Measurements from ENCODE around the gene NDUFS2.

The NDUFS2 gene

DNA sequence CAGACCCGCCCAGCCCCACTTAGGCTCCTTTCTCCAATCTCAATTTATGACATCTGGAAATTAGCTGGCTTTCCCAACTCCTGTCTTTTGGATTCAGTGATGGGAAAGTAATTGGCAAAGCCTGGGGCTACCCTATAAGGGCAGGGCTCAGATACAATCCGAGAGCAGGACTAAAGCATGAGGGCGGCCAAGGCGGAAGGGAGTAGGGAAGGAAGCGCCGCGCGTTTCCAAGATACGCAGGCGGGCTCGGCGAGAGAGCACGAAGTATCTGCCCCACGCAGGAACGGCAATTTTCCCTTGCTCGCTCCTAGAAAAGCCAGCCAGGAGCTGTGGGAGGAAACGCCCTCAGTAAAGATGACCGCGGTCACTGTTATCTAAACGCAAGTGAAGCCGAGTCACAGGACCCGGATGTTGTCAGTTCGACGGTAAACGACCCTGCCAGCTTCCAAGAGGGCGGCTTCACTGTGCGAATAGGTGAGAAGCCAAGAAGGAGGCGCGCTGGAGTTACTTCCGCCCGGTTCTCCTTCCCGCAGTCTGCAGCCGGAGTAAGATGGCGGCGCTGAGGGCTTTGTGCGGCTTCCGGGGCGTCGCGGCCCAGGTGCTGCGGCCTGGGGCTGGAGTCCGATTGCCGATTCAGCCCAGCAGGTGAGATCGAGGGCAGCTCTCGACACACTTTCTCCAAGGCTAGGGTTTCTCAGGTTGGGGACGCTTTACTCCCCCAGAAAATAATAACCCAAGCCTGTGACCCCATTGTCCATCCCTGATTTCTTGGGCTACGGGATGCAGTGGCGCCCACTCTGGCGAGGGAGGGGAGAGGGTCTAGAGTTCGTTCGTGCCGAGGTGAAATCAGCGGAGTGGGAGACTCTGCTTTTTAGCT lies at the start of gene NDUFS2:
Gene NDUFS2 (plus strand): TSS at position 532 of the 877 bp plus-strand sequence. CDS start 19 bp downstream, at position 551.
- H3K4me3 ChIP-seq (ENCODE audit: low read depth, low read length), result peak within 1 kb of the TSS; percentile 86
- peak; percentile 99 for DNase-seq (ENCODE audit: low read depth)
- TF ChIP-seq, protein P1, sequence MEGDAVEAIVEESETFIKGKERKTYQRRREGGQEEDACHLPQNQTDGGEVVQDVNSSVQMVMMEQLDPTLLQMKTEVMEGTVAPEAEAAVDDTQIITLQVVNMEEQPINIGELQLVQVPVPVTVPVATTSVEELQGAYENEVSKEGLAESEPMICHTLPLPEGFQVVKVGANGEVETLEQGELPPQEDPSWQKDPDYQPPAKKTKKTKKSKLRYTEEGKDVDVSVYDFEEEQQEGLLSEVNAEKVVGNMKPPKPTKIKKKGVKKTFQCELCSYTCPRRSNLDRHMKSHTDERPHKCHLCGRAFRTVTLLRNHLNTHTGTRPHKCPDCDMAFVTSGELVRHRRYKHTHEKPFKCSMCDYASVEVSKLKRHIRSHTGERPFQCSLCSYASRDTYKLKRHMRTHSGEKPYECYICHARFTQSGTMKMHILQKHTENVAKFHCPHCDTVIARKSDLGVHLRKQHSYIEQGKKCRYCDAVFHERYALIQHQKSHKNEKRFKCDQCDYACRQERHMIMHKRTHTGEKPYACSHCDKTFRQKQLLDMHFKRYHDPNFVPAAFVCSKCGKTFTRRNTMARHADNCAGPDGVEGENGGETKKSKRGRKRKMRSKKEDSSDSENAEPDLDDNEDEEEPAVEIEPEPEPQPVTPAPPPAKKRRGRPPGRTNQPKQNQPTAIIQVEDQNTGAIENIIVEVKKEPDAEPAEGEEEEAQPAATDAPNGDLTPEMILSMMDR (IDR thresholded peaks at IDR 0.05; ENCODE audit: control insufficient read depth, extremely low read depth, insufficient read depth), result peak; percentile 33; the same call in 1 of the 2 replicates

DNA sequence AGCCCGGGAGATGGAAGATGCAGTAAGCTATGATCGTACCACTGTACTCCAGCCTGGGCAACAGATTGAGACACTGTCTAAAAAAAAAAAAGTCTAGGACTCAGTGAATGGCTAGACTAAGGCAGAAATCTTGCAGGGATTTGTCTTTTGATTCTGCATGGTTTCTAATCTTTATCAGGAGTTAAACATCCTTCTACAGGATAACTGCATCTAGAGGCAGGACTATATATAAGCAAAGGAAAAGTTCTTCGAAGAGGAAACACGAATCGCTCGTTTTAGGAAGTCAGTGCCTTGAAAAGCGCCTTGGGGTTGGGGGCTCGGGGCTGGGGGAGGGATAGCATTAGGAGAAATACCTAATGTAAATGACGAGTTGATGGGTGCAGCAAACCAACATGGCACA lies 49.0 kb upstream of the NDUFS2 start:
- DNase-seq (ENCODE audit: low read depth), result no peak
- peak overlapping the region; percentile 74 for H3K4me3 ChIP-seq (ENCODE audit: low read depth, low read length)
- TF ChIP-seq, protein P1 (IDR thresholded peaks at IDR 0.05; ENCODE audit: control insufficient read depth, extremely low read depth, insufficient read depth), result no peak

DNA sequence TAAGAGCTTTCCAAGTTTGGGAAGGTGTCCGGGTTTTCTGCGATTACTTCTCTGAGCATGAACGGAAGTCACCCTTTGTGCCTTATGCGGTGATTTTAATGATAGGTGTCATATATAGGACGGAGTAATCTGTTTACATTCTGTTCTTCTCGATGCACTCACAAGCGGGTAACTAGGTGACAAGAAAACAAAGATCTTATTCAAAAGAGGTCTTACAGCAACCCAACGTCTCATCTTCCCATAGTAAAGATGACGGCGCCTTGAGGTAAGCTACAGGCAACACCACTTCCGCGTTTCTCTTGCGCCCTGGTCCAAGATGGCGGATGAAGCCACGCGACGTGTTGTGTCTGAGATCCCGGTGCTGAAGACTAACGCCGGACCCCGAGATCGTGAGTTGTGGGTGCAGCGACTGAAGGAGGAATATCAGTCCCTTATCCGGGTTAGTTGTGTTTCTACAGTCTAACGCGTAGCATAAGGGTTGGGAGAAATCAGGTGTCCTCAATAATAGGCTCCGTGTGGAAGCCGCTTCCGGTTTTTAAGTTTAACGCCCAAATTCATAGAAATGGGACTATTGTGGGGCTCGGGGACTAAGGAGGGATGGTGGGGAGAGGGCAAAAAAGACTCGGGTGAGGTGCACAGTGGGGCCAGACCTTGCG lies 48.4 kb upstream of the NDUFS2 start, which contains the start of gene UFC1:
Gene UFC1 (plus strand): TSS at position 297 of the 656 bp plus-strand sequence. CDS start 20 bp downstream, at position 317.
- TF ChIP-seq, protein P1 (IDR thresholded peaks at IDR 0.05; ENCODE audit: control insufficient read depth, extremely low read depth, insufficient read depth), result no peak
- DNase-seq (ENCODE audit: low read depth), result peak; percentile 82
- peak within 1 kb of the TSS; percentile 74 for H3K4me3 ChIP-seq (ENCODE audit: low read depth, low read length)

DNA sequence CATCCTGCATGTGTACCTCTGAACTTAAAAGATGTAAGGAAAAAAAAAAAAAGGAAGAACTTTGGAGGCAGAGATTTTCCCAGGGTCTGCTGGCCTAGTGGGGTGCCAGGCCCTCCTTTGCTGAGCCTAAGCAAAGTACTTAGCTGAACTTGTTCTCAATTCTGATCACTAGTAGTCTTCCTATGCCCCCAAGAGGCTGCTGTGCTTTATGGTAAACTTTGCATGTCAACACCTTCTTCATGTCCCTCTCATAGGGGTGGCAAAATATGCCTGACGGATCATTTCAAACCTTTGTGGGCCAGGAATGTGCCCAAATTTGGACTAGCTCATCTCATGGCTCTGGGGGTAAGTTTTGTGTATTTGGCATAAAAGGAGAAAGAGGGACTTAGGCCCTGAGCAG lies 44.3 kb upstream of the NDUFS2 start:
- TF ChIP-seq, protein P1 (IDR thresholded peaks at IDR 0.05; ENCODE audit: control insufficient read depth, extremely low read depth, insufficient read depth), result no peak
- H3K4me3 ChIP-seq (ENCODE audit: low read depth, low read length), result no peak overlapping the region
- DNase-seq (ENCODE audit: low read depth), result no peak

DNA sequence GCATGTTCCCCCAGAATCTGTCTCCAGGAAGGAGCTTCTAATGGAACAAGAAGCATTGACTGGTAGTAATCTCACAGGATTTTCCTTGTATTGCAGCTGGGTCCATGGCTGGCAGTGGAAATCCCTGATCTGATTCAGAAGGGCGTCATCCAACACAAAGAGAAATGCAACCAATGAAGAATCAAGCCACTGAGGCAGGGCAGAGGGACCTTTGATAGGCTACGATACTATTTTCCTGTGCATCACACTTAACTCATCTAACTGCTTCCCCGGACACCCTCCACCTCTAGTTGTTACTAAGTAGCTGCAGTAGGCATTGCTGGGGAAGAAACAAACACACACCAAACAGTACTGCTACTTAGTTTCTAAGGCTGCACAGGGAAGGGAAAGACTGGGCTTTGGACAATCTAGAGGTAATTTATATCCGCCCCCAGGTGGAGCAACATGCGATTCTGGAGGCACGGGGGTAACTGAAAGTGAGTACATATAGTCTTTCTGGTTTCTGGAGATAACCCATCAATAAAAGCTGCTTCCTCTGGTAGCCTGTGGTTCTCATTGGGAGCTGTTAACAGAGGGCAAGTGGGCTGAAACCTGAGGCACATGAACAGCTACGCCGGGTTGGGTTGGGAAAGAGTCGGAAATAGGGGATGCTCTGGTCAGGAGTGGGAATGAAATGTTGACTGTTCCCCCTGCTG lies 43.7 kb upstream of the NDUFS2 start:
- no peak for DNase-seq (ENCODE audit: low read depth)
- TF ChIP-seq, protein P1 (IDR thresholded peaks at IDR 0.05; ENCODE audit: control insufficient read depth, extremely low read depth, insufficient read depth), result no peak
- H3K4me3 ChIP-seq (ENCODE audit: low read depth, low read length), result peak overlapping the region; percentile 93

DNA sequence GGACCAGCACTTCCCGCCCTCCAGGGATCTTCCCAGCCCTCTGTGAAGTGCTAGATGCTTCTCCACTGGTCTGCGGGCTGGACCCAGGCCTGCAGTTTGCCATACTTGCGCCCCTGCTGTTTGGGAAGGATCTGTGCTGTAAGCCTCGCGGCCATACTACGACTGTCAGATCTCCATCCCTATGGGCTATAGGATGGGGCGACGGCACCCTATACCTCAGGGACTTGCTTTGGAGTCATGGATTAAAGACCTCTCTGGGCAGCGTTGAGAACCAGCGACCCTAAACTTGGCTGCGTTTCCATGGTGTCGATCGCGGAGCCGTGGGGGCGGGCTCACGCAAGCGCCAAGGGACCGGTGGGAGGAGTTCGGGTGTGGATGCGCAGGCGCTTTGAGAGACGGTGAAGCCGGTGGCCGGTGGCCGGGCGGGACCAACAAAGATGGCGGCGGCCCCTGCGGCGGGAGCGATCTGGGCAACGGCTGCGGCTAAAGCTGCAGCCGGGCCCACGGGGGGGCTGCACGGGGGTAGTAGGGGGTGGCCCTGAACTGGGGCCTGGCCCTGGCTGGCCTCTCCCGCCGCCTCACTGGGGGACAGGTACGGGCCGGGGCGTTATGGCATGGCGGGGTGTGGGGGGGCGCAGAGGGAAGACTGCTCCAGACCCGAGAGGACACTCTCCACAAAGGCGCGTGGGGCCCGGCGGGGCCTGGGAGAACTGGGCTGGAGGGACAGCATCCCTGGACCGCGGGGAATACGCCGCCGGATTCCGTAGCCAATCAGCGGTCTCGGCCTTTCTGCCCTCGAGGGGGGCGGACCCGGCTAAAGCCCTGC lies 42.9 kb upstream of the NDUFS2 start, which contains the start of gene USP21:
Gene USP21 (plus strand): TSS at position 414 of the 826 bp plus-strand sequence. CDS start 1,141 bp downstream, outside the sequence.
- DNase-seq (ENCODE audit: low read depth), result no peak
- TF ChIP-seq, protein P1 (IDR thresholded peaks at IDR 0.05; ENCODE audit: control insufficient read depth, extremely low read depth, insufficient read depth), result peak; percentile 28; the same call in 1 of the 2 replicates
- H3K4me3 ChIP-seq (ENCODE audit: low read depth, low read length), result peak within 1 kb of the TSS; percentile 93

Data from LNCaP clone FGC (cell line).